ENCODE measurements around the gene DSG3.

The DSG3 gene

GRCh38 chr18:31439807-31440325 is 7.7 kb upstream of the DSG3 start:
- Histone ChIP-seq H4K8ac (ENCODE audit: low read depth, low read length) (no peak overlapping the region), H3K79me1 (ENCODE audit: low read length) (no peaks in the 10 kb centered on the region), H3K4me3 (ENCODE audit: low read depth, low read length) (no peak overlapping the region), H3K4ac (ENCODE audit: low read depth, low read length) (no peak overlapping the region), H2BK120ac (ENCODE audit: insufficient read depth, low read length, poor library complexity) (no peak overlapping the region), H3K18ac (ENCODE audit: low read length) (no peak overlapping the region), H3K9ac (ENCODE audit: low read length) (no peak overlapping the region), H3K4me1 (ENCODE audit: control insufficient read depth in 1 of 2, insufficient read depth in 2 of 2, low read length in 2 of 2) (no peaks in the 10 kb centered on the region), H3K4me2 (ENCODE audit: low read length) (no peak overlapping the region), H3K27me3 (ENCODE audit: insufficient read depth, low read length) (no peaks in the 10 kb centered on the region), H2BK5ac (ENCODE audit: low read depth, low read length, poor library complexity) (no peak overlapping the region), H4K12ac (ENCODE audit: low read depth, low read length) (no peak overlapping the region), H3K36me3 (ENCODE audit: control insufficient read depth in 1 of 2, insufficient read depth in 2 of 2, low read length in 2 of 2) (no peaks in the 10 kb centered on the region), H3K9me3 (ENCODE audit: insufficient read depth, low read depth, low read length) (no peaks in the 10 kb centered on the region), H3K23ac (ENCODE audit: low read length) (no peak overlapping the region), H3K79me2 (ENCODE audit: control insufficient read depth, insufficient read depth, low read length, poor library complexity) (no peaks in the 10 kb centered on the region), H4K91ac (ENCODE audit: low read depth, low read length) (no peak overlapping the region), H2AK5ac (ENCODE audit: low read length) (no peak overlapping the region), H2AFZ (ENCODE audit: insufficient read depth, low read length, poor library complexity) (no peak overlapping the region), H2BK12ac (ENCODE audit: low read length) (no peak overlapping the region), H3K14ac (ENCODE audit: low read length) (no peak overlapping the region), H3K27ac (ENCODE audit: low read depth, low read length) (no peak overlapping the region)
- DNase-seq = no peak
- WGBS (ENCODE audit: extremely low coverage, insufficient coverage, insufficient read length) = no CpG with 5 or more reads among the region's 6 CpGs

- Histone ChIP-seq H3K9ac (ENCODE audit: low read length) (no peak overlapping the region), H2BK12ac (ENCODE audit: low read length) (no peak overlapping the region), H4K8ac (ENCODE audit: low read depth, low read length) (no peak overlapping the region), H3K4me3 (ENCODE audit: low read depth, low read length) (no peak overlapping the region), H3K18ac (ENCODE audit: low read length) (no peak overlapping the region), H4K91ac (ENCODE audit: low read depth, low read length) (no peak overlapping the region), H3K36me3 (ENCODE audit: control insufficient read depth in 1 of 2, insufficient read depth in 2 of 2, low read length in 2 of 2) (no peaks in the 10 kb centered on the region), H3K79me2 (ENCODE audit: control insufficient read depth, insufficient read depth, low read length, poor library complexity) (no peaks in the 10 kb centered on the region), H3K4ac (ENCODE audit: low read depth, low read length) (no peak overlapping the region), H2AK5ac (ENCODE audit: low read length) (no peak overlapping the region), H2BK120ac (ENCODE audit: insufficient read depth, low read length, poor library complexity) (no peak overlapping the region), H3K4me1 (ENCODE audit: control insufficient read depth in 1 of 2, insufficient read depth in 2 of 2, low read length in 2 of 2) (no peaks in the 10 kb centered on the region), H3K23ac (ENCODE audit: low read length) (no peak overlapping the region), H3K27me3 (ENCODE audit: insufficient read depth, low read length) (no peaks in the 10 kb centered on the region), H3K9me3 (ENCODE audit: insufficient read depth, low read depth, low read length) (no peaks in the 10 kb centered on the region), H3K14ac (ENCODE audit: low read length) (no peak overlapping the region), H3K79me1 (ENCODE audit: low read length) (no peaks in the 10 kb centered on the region), H4K12ac (ENCODE audit: low read depth, low read length) (no peak overlapping the region), H2AFZ (ENCODE audit: insufficient read depth, low read length, poor library complexity) (no peak overlapping the region), H3K4me2 (ENCODE audit: low read length) (no peak overlapping the region), H2BK5ac (ENCODE audit: low read depth, low read length, poor library complexity) (no peak overlapping the region), H3K27ac (ENCODE audit: low read depth, low read length) (no peak overlapping the region)
- DNase-seq = no peak
- WGBS (ENCODE audit: extremely low coverage, insufficient coverage, insufficient read length) = no CpG with 5 or more reads among the region's 6 CpGs
Observed at GRCh38 chr18:31440787-31441186, 6.8 kb upstream of the DSG3 start.

- no peak overlapping the region for H3K23ac ChIP-seq (ENCODE audit: low read length)
- no peak overlapping the region for H3K27ac ChIP-seq (ENCODE audit: low read depth, low read length)
- no CpG with 5 or more reads among the region's 4 CpGs for WGBS (ENCODE audit: extremely low coverage, insufficient coverage, insufficient read length)
- no peaks in the 10 kb centered on the region for H3K79me2 ChIP-seq (ENCODE audit: control insufficient read depth, insufficient read depth, low read length, poor library complexity)
- H3K18ac ChIP-seq (ENCODE audit: low read length) = no peak overlapping the region
- no peak overlapping the region for H4K12ac ChIP-seq (ENCODE audit: low read depth, low read length)
- H2BK5ac ChIP-seq (ENCODE audit: low read depth, low read length, poor library complexity) = no peak overlapping the region
- no peaks in the 10 kb centered on the region for H3K4me1 ChIP-seq (ENCODE audit: control insufficient read depth in 1 of 2, insufficient read depth in 2 of 2, low read length in 2 of 2)
- no peak overlapping the region for H2BK12ac ChIP-seq (ENCODE audit: low read length)
- DNase-seq = no peak
- H3K9ac ChIP-seq (ENCODE audit: low read length) = no peak overlapping the region
- H3K27me3 ChIP-seq (ENCODE audit: insufficient read depth, low read length) = no peaks in the 10 kb centered on the region
- no peaks in the 10 kb centered on the region for H3K9me3 ChIP-seq (ENCODE audit: insufficient read depth, low read depth, low read length)
- no peaks in the 10 kb centered on the region for H3K79me1 ChIP-seq (ENCODE audit: low read length)
- H4K91ac ChIP-seq (ENCODE audit: low read depth, low read length) = no peak overlapping the region
- H3K4ac ChIP-seq (ENCODE audit: low read depth, low read length) = no peak overlapping the region
- H2AK5ac ChIP-seq (ENCODE audit: low read length) = no peak overlapping the region
- H4K8ac ChIP-seq (ENCODE audit: low read depth, low read length) = no peak overlapping the region
- no peak overlapping the region for H3K14ac ChIP-seq (ENCODE audit: low read length)
- H3K4me2 ChIP-seq (ENCODE audit: low read length) = no peak overlapping the region
- no peak overlapping the region for H3K4me3 ChIP-seq (ENCODE audit: low read depth, low read length)
- H2AFZ ChIP-seq (ENCODE audit: insufficient read depth, low read length, poor library complexity) = no peak overlapping the region
- H2BK120ac ChIP-seq (ENCODE audit: insufficient read depth, low read length, poor library complexity) = no peak overlapping the region
- H3K36me3 ChIP-seq (ENCODE audit: control insufficient read depth in 1 of 2, insufficient read depth in 2 of 2, low read length in 2 of 2) = no peaks in the 10 kb centered on the region
Observed at GRCh38 chr18:31441493-31441892, 6.0 kb upstream of the DSG3 start.

GRCh38 chr18:31444142-31444541 is 3.4 kb upstream of the DSG3 start:
- no peak overlapping the region for H3K23ac ChIP-seq (ENCODE audit: low read length)
- H4K91ac ChIP-seq (ENCODE audit: low read depth, low read length) = no peak overlapping the region
- no peak overlapping the region for H4K8ac ChIP-seq (ENCODE audit: low read depth, low read length)
- H2BK12ac ChIP-seq (ENCODE audit: low read length) = no peak overlapping the region
- no peak overlapping the region for H3K18ac ChIP-seq (ENCODE audit: low read length)
- no peaks in the 10 kb centered on the region for H3K79me1 ChIP-seq (ENCODE audit: low read length)
- no peaks in the 10 kb centered on the region for H3K36me3 ChIP-seq (ENCODE audit: control insufficient read depth in 1 of 2, insufficient read depth in 2 of 2, low read length in 2 of 2)
- no peak overlapping the region for H3K9ac ChIP-seq (ENCODE audit: low read length)
- DNase-seq = no peak
- H3K14ac ChIP-seq (ENCODE audit: low read length) = no peak overlapping the region
- H3K9me3 ChIP-seq (ENCODE audit: insufficient read depth, low read depth, low read length) = no peaks in the 10 kb centered on the region
- H4K12ac ChIP-seq (ENCODE audit: low read depth, low read length) = no peak overlapping the region
- no peak overlapping the region for H3K27ac ChIP-seq (ENCODE audit: low read depth, low read length)
- no peaks in the 10 kb centered on the region for H3K79me2 ChIP-seq (ENCODE audit: control insufficient read depth, insufficient read depth, low read length, poor library complexity)
- no CpG with 5 or more reads among the region's 2 CpGs for WGBS (ENCODE audit: extremely low coverage, insufficient coverage, insufficient read length)
- no peak overlapping the region for H3K4me2 ChIP-seq (ENCODE audit: low read length)
- H2BK120ac ChIP-seq (ENCODE audit: insufficient read depth, low read length, poor library complexity) = no peak overlapping the region
- no peak overlapping the region for H3K4me3 ChIP-seq (ENCODE audit: low read depth, low read length)
- no peak overlapping the region for H2BK5ac ChIP-seq (ENCODE audit: low read depth, low read length, poor library complexity)
- H3K4ac ChIP-seq (ENCODE audit: low read depth, low read length) = no peak overlapping the region
- H2AFZ ChIP-seq (ENCODE audit: insufficient read depth, low read length, poor library complexity) = no peak overlapping the region
- no peaks in the 10 kb centered on the region for H3K27me3 ChIP-seq (ENCODE audit: insufficient read depth, low read length)
- H2AK5ac ChIP-seq (ENCODE audit: low read length) = no peak overlapping the region
- no peaks in the 10 kb centered on the region for H3K4me1 ChIP-seq (ENCODE audit: control insufficient read depth in 1 of 2, insufficient read depth in 2 of 2, low read length in 2 of 2)
